HepG2 (cell line): ENCODE data around the gene ATXN7L2. TPM values are rescaled to one million over a fixed set of nuclear protein-coding genes. Genes with fewer than 3 reads are reported as not detected.

Experiments used
- ATAC-seq: fragments of 200-7000 bp; cut with Tn5 transposase; 3 replicates; pipeline ENCODE4 v1.9.1; 2020; ENCODE audit warnings: mild to moderate bottlenecking, moderate library complexity
- BruUV-seq: library from RNA; stranded (reverse); fragments of 400-500 nt; replicated peaks from 2 replicates; lab custom pipeline; 2021; lab: Mats Ljungman, UMichigan
- CTCF ChIA-PET: fragments of 300-600 bp; formaldehyde crosslinking; extraction: SDS; loops from one replicate; lab custom pipeline; 2021; ENCODE audit warnings: low total read pairs, inconsistent platforms, low intra/inter-chr PET ratio; lab: Yijun Ruan, JAX
- POLR2A ChIA-PET: fragments of 350-600 bp; sonication (Branson Sonifier 250); formaldehyde crosslinking; loops from one replicate; lab custom pipeline; 2020; ENCODE audit warnings: antibody characterized with exemption, inconsistent platforms; lab: Yijun Ruan, JAX
- DNase-seq: peaks from one replicate; pipeline ENCODE4 v3.0.0-alpha.2; 2015; ENCODE audit warnings: low spot score
- FAIRE-seq: peaks from 3 replicates; lab custom pipeline; 2011; peaks lifted over from hg19 to GRCh38; lab: Jason Lieb, UNC
- H2AFZ ChIP-seq: one replicate; pipeline ENCODE4 v1.6.1; 2011; ENCODE audit warnings: low read length, inconsistent platforms
- H3K27ac ChIP-seq: fragments of 300-600 bp; 3 replicates; pipeline ENCODE4 v1.8.0; 2011; ENCODE audit warnings: mixed run types, mild to moderate bottlenecking, mixed read lengths, low read length, inconsistent platforms; ENCODE audit not compliant: insufficient read depth; ENCODE audit errors: extremely low read length
- H3K27me3 ChIP-seq, 2 experiments: fragments of 200-600 bp in 1 of 2; 2 replicates in 1 of 2; 3 replicates in 1 of 2; pipeline versions ENCODE4 v1.6.0 to v1.8.0; 2011; ENCODE audit warnings: low read length in 2 of 2, mild to moderate bottlenecking in 2 of 2, moderate library complexity in 2 of 2, inconsistent platforms in 1 of 2; ENCODE audit not compliant: insufficient read depth in 2 of 2, control insufficient read depth in 1 of 2
- H3K36me3 ChIP-seq, 2 experiments: fragments of 200-600 bp in 1 of 2; replicated peaks in 1 of 2; 2 replicates in 1 of 2; 3 replicates in 1 of 2; pipeline versions ENCODE4 v1.5.1 to v1.8.0; 2011; ENCODE audit warnings: low read length in 2 of 2, inconsistent platforms in 1 of 2; ENCODE audit not compliant: insufficient read depth in 2 of 2, control insufficient read depth in 1 of 2
- H3K4me1 ChIP-seq: 2 replicates; pipeline ENCODE4 v1.5.1; 2012; ENCODE audit warnings: low read length, inconsistent platforms; ENCODE audit not compliant: insufficient read depth
- H3K4me2 ChIP-seq: 2 replicates; pipeline ENCODE4 v1.6.0; 2011; ENCODE audit warnings: low read depth, low read length, inconsistent platforms
- H3K4me3 ChIP-seq, 3 experiments: fragments of 200-600 bp in 1 of 3; sonication (generic), shearing (Covaris generic) in 1 of 3; replicated peaks in 1 of 3; 2 replicates each; pipeline ENCODE4 v1.5.1; 2011 to 2016; ENCODE audit warnings: low read length in 3 of 3, inconsistent platforms in 2 of 3, low read depth in 2 of 3, mild to moderate bottlenecking in 2 of 3, control low read depth in 1 of 3, mixed read lengths in 1 of 3; ENCODE audit not compliant: insufficient read depth in 1 of 3
- H3K79me2 ChIP-seq: one replicate; pipeline ENCODE4 v1.6.1; 2011; ENCODE audit warnings: low read length, inconsistent platforms; ENCODE audit not compliant: insufficient read depth
- H3K9ac ChIP-seq: 2 replicates; pipeline ENCODE4 v1.6.0; 2011; ENCODE audit warnings: mild to moderate bottlenecking, low read depth, low read length, inconsistent platforms; ENCODE audit not compliant: insufficient read depth
- H3K9me3 ChIP-seq: 2 replicates; pipeline ENCODE4 v1.5.1; 2012; ENCODE audit warnings: mild to moderate bottlenecking, low read length
- H4K20me1 ChIP-seq: 2 replicates; pipeline ENCODE4 v1.6.0; 2011; ENCODE audit warnings: inconsistent platforms, mild to moderate bottlenecking, low read length, moderate library complexity; ENCODE audit not compliant: insufficient read depth
- BCL6 ChIP-seq: IDR thresholded peaks from 2 replicates; pipeline ENCODE4 v1.6.1; 2016; ENCODE audit warnings: missing genetic modification reagents, missing compliant biosample characterization
- JUNB ChIP-seq: sonication (generic); formaldehyde crosslinking; IDR thresholded peaks from 2 replicates; pipeline ENCODE4 v1.8.0; 2022; ENCODE audit warnings: missing genetic modification reagents, mild to moderate bottlenecking, borderline replicate concordance
- KMT2B ChIP-seq: IDR thresholded peaks from 2 replicates; pipeline ENCODE4 v1.6.1; 2016; ENCODE audit warnings: missing genetic modification reagents, missing compliant biosample characterization
- MED13 ChIP-seq: sonication (generic); formaldehyde crosslinking; IDR thresholded peaks from 2 replicates; pipeline ENCODE4 v1.5.0; 2020; ENCODE audit warnings: missing genetic modification reagents
- SIN3A ChIP-seq: IDR thresholded peaks from 2 replicates; pipeline ENCODE4 v1.6.1; 2011; ENCODE audit warnings: low read depth, mild to moderate bottlenecking, control low read depth, low read length, borderline replicate concordance
- SNAPC2 ChIP-seq: sonication (generic); formaldehyde crosslinking; IDR thresholded peaks from 2 replicates; pipeline ENCODE4 v1.8.1; 2022; ENCODE audit warnings: mild to moderate bottlenecking, missing genetic modification reagents
- YEATS2 ChIP-seq: sonication (generic); formaldehyde crosslinking; IDR thresholded peaks from 2 replicates; pipeline ENCODE4 v1.4.0; 2020; ENCODE audit warnings: missing genetic modification reagents, borderline replicate concordance
- ZBTB44 ChIP-seq: sonication (generic); formaldehyde crosslinking; IDR thresholded peaks from 2 replicates; pipeline ENCODE4 v1.4.0; 2020; ENCODE audit warnings: missing genetic modification reagents
- ZFP36L2 ChIP-seq: sonication (generic); formaldehyde crosslinking; IDR thresholded peaks from 2 replicates; pipeline ENCODE4 v1.4.0; 2020; ENCODE audit warnings: missing genetic modification reagents
- ZFP91 ChIP-seq: sonication (generic); formaldehyde crosslinking; IDR thresholded peaks from 2 replicates; pipeline ENCODE4 v1.9.0; 2022; ENCODE audit warnings: missing genetic modification reagents, mild to moderate bottlenecking, borderline replicate concordance
- ZNF230 ChIP-seq: sonication (generic); formaldehyde crosslinking; IDR thresholded peaks from 2 replicates; pipeline ENCODE4 v1.4.0; 2020; ENCODE audit warnings: mild to moderate bottlenecking, missing genetic modification reagents
- ZNF44 ChIP-seq: sonication (generic); formaldehyde crosslinking; IDR thresholded peaks from 2 replicates; pipeline ENCODE4 v1.5.1; 2020; ENCODE audit warnings: mild to moderate bottlenecking, missing genetic modification reagents
- ZNF670 ChIP-seq: sonication (generic); formaldehyde crosslinking; IDR thresholded peaks from 2 replicates; pipeline ENCODE4 v1.8.0; 2022; ENCODE audit warnings: mild to moderate bottlenecking, missing genetic modification reagents, borderline replicate concordance
- whole genome bisulfite sequencing: methylation state at CpG from one replicate; pipeline ENCODE4 v1.1.6; 2017; ENCODE audit warnings: low lambda C conversion rate; 5-methylcytosine and 5-hydroxymethylcytosine counted together
- in situ Hi-C: cut with HindIII; loops from 2 replicates; pipeline ENCODE4 v1.10.0; 2017; ENCODE audit warnings: low pct_unique_long_range_greater_than_20kb; ENCODE audit not compliant: extremely low pct_ligation_motif_present
- intact Hi-C: fragments of 100-400 bp; cut with micrococcal nuclease; formaldehyde crosslinking; loops from one replicate; pipeline ENCODE4 v1.10.0; 2022; ENCODE audit not compliant: unreplicated experiment
- polyA plus RNA-seq, 8 experiments: library from polyadenylated mRNA; depleted of rRNA in 3 of 8; stranded (reverse) in 7 of 8; unstranded in 1 of 8; fragments of >200 nt; fragmentation: Illumina TruSeq in 4 of 8; extraction: Trizol in 4 of 8; gene quantifications; 2 replicates each; pipeline versions ENCODE4 v1.2.1 to v1.2.3, GENCODE V29; 2011 to 2016; ENCODE audit warnings: low read depth in 4 of 8, missing spikeins in 1 of 8, mixed read lengths in 1 of 8; ENCODE audit not compliant: insufficient read depth in 1 of 8
- total RNA-seq, 5 experiments: library from RNA; depleted of rRNA; stranded (reverse); fragments of >200 nt; fragmentation: Illumina TruSeq; extraction: Trizol; gene quantifications; 2 replicates each; pipeline ENCODE4 v1.2.3, GENCODE V29; 2016; ENCODE audit warnings: low read depth in 1 of 5

The ATXN7L2 gene
- total and polyA plus RNA-seq, 2 of the 13 experiments (the other 11 are each of a cell fraction or from before 2014, with no cell fraction given): 2.7 to 2.8 TPM

GRCh38 chr1:109492779-109493178, 9.1 kb downstream of the ATXN7L2 start:
- H3K9me3 ChIP-seq: no peaks in the 10 kb centered on the region
- TF ChIP-seq YEATS2 (CRISPR knock-in tag): no peak
- TF ChIP-seq ZNF670 (CRISPR knock-in tag): no peak
- no peak for TF ChIP-seq ZBTB44 (CRISPR knock-in tag)
- TF ChIP-seq SNAPC2 (CRISPR knock-in tag): no peak
- TF ChIP-seq JUNB: no peak
- no peak for TF ChIP-seq ZNF44 (CRISPR knock-in tag)
- TF ChIP-seq KMT2B (CRISPR knock-in tag): no peak
- no peak for TF ChIP-seq BCL6
- TF ChIP-seq MED13 (CRISPR knock-in tag): no peak
- TF ChIP-seq ZFP36L2 (CRISPR knock-in tag): no peak
- TF ChIP-seq ZFP91: no peak
- TF ChIP-seq ZNF230 (CRISPR knock-in tag): no peak
- no peak for TF ChIP-seq SIN3A
- TF ChIP-seq, all 625 proteins: peak for 0
- Histone ChIP-seq H4K20me1 (no peaks in the 10 kb centered on the region), H2AFZ (no peak overlapping the region), H3K9ac (peak overlapping the region; percentile 66; the same call in 1 of the 2 replicates), H3K36me3 (peaks cover 2 to 6% of the 10 kb centered on the region in 2 experiments; a peak in 2 of 5 replicates), H3K4me2 (no peak overlapping the region), H3K4me1 (peaks cover 18% of the 10 kb centered on the region), H3K4me3 (no peak overlapping the region), H3K79me2 (no peaks in the 10 kb centered on the region), H3K27ac (no peak overlapping the region), H3K27me3 (no peaks in the 10 kb centered on the region)
- BruUV-seq: no TSS peak
- DNase-seq: no peak
- no peak for ATAC-seq
- CTCF ChIA-PET: interaction anchor here (2.2 kb wide), 1 partner anchor 40 kb away, joined by 32 read pairs; no protein-coding TSS in a partner anchor
- in situ Hi-C loops (loop anchor here (5.0 kb wide), 1 partner anchor 40 kb away; no protein-coding TSS in a partner anchor), intact Hi-C loops (loop anchor here (5.0 kb wide), 1 partner anchor 65 kb away; the partner anchor contains the start of gene PSMA5)
- FAIRE-seq: no peak
- POLR2A ChIA-PET: interaction anchor here (2.0 to 2.9 kb wide), 3 partner anchors 9 to 40 kb away, joined by 9 to 11 read pairs (median 10); partner anchors contain the start of gene ATXN7L2
- WGBS: 62% methylated on average over 4 of the region's 4 CpGs
